Sigmoid colon (tissue), 7 donors: ENCODE data around the gene SVEP1. TPM values are rescaled to one million over a fixed set of nuclear protein-coding genes. Genes with fewer than 3 reads are reported as not detected.

Experiments used
- DNase-seq: peaks from one replicate; pipeline ENCODE4 v3.0.0-alpha.2; 2019
- H3K27ac ChIP-seq, 4 donors: fragments of 200-600 bp; sonication (generic); one replicate each; pipeline ENCODE4 v1.5.1; 2016 to 2019; ENCODE audit warnings: mild to moderate bottlenecking in 1 of 4
- H3K27me3 ChIP-seq, 3 donors: fragments of 200-600 bp; sonication (generic); one replicate each; pipeline ENCODE4 v1.5.1; 2019; ENCODE audit warnings: mild to moderate bottlenecking in 1 of 3
- H3K36me3 ChIP-seq, 4 donors: fragments of 200-600 bp; sonication (generic); one replicate each; pipeline ENCODE4 v1.5.1; 2016 to 2019
- H3K4me1 ChIP-seq, 4 donors: fragments of 200-600 bp; sonication (generic); one replicate each; pipeline ENCODE4 v1.5.1; 2017 to 2019
- H3K4me3 ChIP-seq, 4 donors: fragments of 200-600 bp; sonication (generic); one replicate each; pipeline ENCODE4 v1.5.1; 2017 to 2019; ENCODE audit warnings: mild to moderate bottlenecking in 2 of 4, moderate library complexity in 1 of 4
- H3K9me3 ChIP-seq, 4 donors: fragments of 200-600 bp in 3 of 4; sonication (generic) in 3 of 4; one replicate each; pipeline versions ENCODE4 v1.5.1 to v1.6.1; 2013 to 2019
- EP300 ChIP-seq, 4 donors: sonication (generic); formaldehyde crosslinking; IDR thresholded peaks; one replicate each; pipeline ENCODE4 v1.6.1; 2017; ENCODE audit warnings: antibody characterized with exemption in 4 of 4
- POLR2A ChIP-seq, 2 donors: fragments of 450-650 bp; IDR thresholded peaks; one replicate each; pipeline ENCODE4 v1.6.1; 2016; ENCODE audit warnings: antibody characterized with exemption in 2 of 2, mild to moderate bottlenecking in 2 of 2, moderate library complexity in 2 of 2
- POLR2AphosphoS5 ChIP-seq, 4 donors: sonication (generic); formaldehyde crosslinking; IDR thresholded peaks; one replicate each; pipeline ENCODE4 v1.6.1; 2017; ENCODE audit warnings: antibody characterized with exemption in 4 of 4
- WGBS, 2 donors: extraction: QIAGEN DNeasy Blood & Tissue Kit; methylation state at CpG; one replicate each; pipeline ENCODE4 v1.1.7; 2013; 5-methylcytosine and 5-hydroxymethylcytosine counted together
- intact Hi-C: fragments of 100-400 bp; cut with DNase I; formaldehyde crosslinking; loops from one replicate; pipeline ENCODE4 v1.15.1; 2023
- polyA plus RNA-seq, 3 donors: library from polyadenylated mRNA; stranded (reverse); fragments of 200-250 nt; gene quantifications; one replicate each; pipeline ENCODE4 v1.2.3, GENCODE V29; 2013
- total RNA-seq, 4 donors: library from RNA; depleted of rRNA; stranded (reverse); fragments of >200 nt; gene quantifications; one replicate each; pipeline ENCODE4 v1.1.0, GENCODE V29; 2016
- TF ChIP-seq, protein P1 (sequence below), 4 experiments: fragments of 450-650 bp in 3 of 4; fragments of 200-600 bp in 1 of 4; IDR thresholded peaks; one replicate each; pipeline ENCODE4 v1.5.1; 2016 to 2019; ENCODE audit warnings: antibody characterized with exemption in 4 of 4, mild to moderate bottlenecking in 3 of 4, moderate library complexity in 2 of 4
- donor health status: healthy with polysubstance abuse.
- donor health status: Bipolar disorder and iron deficiency.
- donor health status: healthy.

Gene SVEP1
- total and polyA plus RNA-seq, 7 donors: 0.23 to 77.5 (median 24.3) TPM

DNA sequence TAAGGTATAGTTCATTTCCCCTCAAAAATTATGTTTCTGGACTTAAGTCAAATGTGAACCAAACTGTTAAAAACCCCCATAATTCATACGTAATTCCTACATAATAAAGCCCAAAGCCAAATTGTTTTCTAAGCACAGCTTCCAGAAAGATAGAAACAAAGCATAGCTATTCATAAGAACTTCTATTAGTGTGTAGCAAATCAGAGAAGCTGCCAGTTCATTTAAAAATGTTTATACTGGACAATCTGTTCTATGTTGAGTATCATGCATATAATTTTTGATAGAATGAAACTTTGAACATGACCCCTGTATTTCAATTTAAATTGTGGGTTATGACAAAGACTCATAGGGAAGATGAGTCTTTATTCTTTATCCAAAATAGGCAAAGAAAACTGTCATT, 122.9 kb downstream of the SVEP1 start:
- H3K27ac ChIP-seq: no peak overlapping the region
- intact Hi-C loops: no loop called here
- no peaks in the 10 kb centered on the region for H3K4me1 ChIP-seq
- TF ChIP-seq, protein P1, sequence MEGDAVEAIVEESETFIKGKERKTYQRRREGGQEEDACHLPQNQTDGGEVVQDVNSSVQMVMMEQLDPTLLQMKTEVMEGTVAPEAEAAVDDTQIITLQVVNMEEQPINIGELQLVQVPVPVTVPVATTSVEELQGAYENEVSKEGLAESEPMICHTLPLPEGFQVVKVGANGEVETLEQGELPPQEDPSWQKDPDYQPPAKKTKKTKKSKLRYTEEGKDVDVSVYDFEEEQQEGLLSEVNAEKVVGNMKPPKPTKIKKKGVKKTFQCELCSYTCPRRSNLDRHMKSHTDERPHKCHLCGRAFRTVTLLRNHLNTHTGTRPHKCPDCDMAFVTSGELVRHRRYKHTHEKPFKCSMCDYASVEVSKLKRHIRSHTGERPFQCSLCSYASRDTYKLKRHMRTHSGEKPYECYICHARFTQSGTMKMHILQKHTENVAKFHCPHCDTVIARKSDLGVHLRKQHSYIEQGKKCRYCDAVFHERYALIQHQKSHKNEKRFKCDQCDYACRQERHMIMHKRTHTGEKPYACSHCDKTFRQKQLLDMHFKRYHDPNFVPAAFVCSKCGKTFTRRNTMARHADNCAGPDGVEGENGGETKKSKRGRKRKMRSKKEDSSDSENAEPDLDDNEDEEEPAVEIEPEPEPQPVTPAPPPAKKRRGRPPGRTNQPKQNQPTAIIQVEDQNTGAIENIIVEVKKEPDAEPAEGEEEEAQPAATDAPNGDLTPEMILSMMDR (IDR thresholded peaks at IDR 0.05): no peak
- TF ChIP-seq POLR2A (IDR thresholded peaks at IDR 0.05): no peak
- no peak for TF ChIP-seq POLR2AphosphoS5 (IDR thresholded peaks at IDR 0.05)
- TF ChIP-seq EP300 (IDR thresholded peaks at IDR 0.05): no peak
- no peak overlapping the region for H3K4me3 ChIP-seq
- H3K9me3 ChIP-seq: no peaks in the 10 kb centered on the region
- no peaks in the 10 kb centered on the region for H3K27me3 ChIP-seq
- DNase-seq: no peak
- WGBS, 2 donors: 0 to 37% methylated on average over 1 of the region's 1 CpG
- no peaks in the 10 kb centered on the region for H3K36me3 ChIP-seq

DNA sequence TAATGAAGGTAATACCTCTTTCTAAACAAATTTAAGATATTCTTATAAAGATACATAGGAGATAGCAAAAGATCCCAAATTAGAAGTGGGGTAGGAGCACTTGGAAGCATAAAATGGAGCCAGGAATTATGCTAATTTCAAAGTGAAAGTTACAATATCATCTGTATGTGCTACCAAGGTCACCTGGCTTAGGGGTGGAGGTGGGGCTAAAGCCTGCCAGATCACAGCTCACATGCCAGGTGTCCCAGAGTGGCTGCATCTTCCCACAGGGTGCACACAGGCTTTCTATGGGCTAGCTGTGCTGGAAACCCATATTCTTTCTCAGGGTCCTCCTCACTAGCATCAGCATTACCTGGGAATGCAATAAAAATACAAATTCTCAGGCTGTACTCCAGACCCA, 123.7 kb downstream of the SVEP1 start:
- no peak overlapping the region for H3K4me3 ChIP-seq
- no peaks in the 10 kb centered on the region for H3K36me3 ChIP-seq
- DNase-seq: no peak
- H3K9me3 ChIP-seq: no peaks in the 10 kb centered on the region
- H3K4me1 ChIP-seq: no peaks in the 10 kb centered on the region
- intact Hi-C loops: no loop called here
- no peaks in the 10 kb centered on the region for H3K27me3 ChIP-seq
- H3K27ac ChIP-seq: no peak overlapping the region
- no peak for TF ChIP-seq POLR2A (IDR thresholded peaks at IDR 0.05)
- no peak for TF ChIP-seq POLR2AphosphoS5 (IDR thresholded peaks at IDR 0.05)
- TF ChIP-seq EP300 (IDR thresholded peaks at IDR 0.05): no peak
- TF ChIP-seq, protein P1 (IDR thresholded peaks at IDR 0.05): no peak

DNA sequence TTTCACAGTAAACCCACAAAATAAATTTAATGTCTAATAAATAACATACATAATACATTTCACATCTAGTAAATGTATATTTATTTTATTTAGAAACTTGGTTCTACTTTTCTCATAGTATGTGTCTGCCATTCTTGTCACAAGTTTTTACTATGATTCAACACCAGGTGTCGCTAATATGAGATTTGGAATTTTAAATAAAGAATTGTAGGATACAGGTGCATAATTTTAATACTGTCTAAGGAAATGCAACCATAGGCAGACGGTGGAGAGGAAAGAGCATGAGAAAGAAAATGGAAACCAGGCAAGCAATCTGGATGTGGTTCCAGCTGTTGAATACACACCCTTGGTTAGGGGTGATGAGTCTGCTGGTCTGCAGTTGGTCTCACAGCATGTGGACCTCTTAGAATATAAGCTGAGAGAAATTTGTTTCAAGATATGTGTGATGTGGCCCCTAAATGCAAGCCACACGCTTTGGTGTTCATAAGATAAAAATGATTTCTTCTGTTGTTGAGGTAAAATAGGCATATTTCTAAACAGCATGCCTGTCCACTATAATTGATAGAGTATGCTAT, 127.2 kb downstream of the SVEP1 start:
- Histone ChIP-seq H3K4me1 (no peaks in the 10 kb centered on the region), H3K4me3 (no peak overlapping the region), H3K36me3 (no peaks in the 10 kb centered on the region), H3K27me3 (no peaks in the 10 kb centered on the region), H3K27ac (no peak overlapping the region), H3K9me3 (no peaks in the 10 kb centered on the region)
- WGBS, 2 donors: 38% methylated on average over 3 of the region's 3 CpGs
- DNase-seq: no peak
- intact Hi-C loops: no loop called here
- TF ChIP-seq POLR2AphosphoS5 (IDR thresholded peaks at IDR 0.05) (no peak), POLR2A (IDR thresholded peaks at IDR 0.05) (no peak)
- TF ChIP-seq, protein P1 (IDR thresholded peaks at IDR 0.05): peak in 3 of 4 experiments; percentile 13 to 28 (median 24)

DNA sequence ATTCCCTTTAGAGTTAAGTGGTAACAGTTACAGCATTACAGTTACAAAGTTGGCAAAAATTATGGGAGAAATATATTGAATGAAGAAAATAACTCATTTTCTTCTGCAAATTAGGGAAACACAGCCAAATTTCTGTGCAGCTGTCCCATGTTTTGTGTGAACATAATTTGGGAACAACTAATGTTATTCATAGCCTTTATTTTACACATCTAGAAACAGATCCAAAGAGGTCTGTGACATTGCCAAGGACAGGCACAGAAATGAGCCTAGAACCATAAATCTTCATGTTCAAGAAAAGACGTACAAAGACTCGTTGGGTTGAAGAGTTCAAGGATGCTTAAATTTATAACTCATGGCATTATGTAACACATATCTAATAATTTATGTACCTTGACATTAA, 127.8 kb downstream of the SVEP1 start:
- DNase-seq: no peak
- Histone ChIP-seq H3K4me1 (no peaks in the 10 kb centered on the region), H3K9me3 (no peaks in the 10 kb centered on the region), H3K36me3 (peaks cover 0 to 2% (median 0%) of the 10 kb centered on the region in 4 donors), H3K27me3 (no peaks in the 10 kb centered on the region), H3K27ac (no peak overlapping the region), H3K4me3 (no peak overlapping the region)
- 46 to 72% methylated on average over 2 of the region's 2 CpGs for WGBS, 2 donors
- TF ChIP-seq, protein P1 (IDR thresholded peaks at IDR 0.05): no peak
- TF ChIP-seq POLR2A (IDR thresholded peaks at IDR 0.05) (no peak), EP300 (IDR thresholded peaks at IDR 0.05) (no peak), POLR2AphosphoS5 (IDR thresholded peaks at IDR 0.05) (no peak)
- intact Hi-C loops: no loop called here

DNA sequence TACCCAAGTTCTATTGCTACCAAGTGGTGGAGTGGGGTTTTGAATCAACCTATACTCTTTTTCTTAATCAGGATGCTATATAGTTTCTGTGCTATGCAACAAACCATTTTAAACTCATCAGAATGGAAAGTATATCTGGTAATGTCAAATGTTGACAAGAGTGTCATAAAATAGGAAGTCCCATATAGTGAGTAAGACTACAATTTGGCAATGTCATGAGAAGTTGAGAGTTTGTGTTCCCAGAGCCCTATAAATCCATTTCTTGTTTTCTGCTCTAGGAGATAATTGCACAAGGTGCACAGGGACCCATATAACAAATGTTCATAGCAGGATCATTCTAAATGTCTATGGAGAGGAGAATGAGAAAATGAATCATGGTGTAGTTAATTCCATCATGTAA, 132.1 kb downstream of the SVEP1 start:
- intact Hi-C loops: no loop called here
- TF ChIP-seq POLR2A (IDR thresholded peaks at IDR 0.05): no peak
- TF ChIP-seq, protein P1 (IDR thresholded peaks at IDR 0.05): no peak
- TF ChIP-seq EP300 (IDR thresholded peaks at IDR 0.05): no peak
- TF ChIP-seq POLR2AphosphoS5 (IDR thresholded peaks at IDR 0.05): no peak
- no peaks in the 10 kb centered on the region for H3K27me3 ChIP-seq
- no peak for DNase-seq
- no peaks in the 10 kb centered on the region for H3K4me1 ChIP-seq
- no peak overlapping the region for H3K4me3 ChIP-seq
- H3K9me3 ChIP-seq: peaks cover 0 to 4% (median 0%) of the 10 kb centered on the region in 4 donors
- peaks cover 0 to 17% (median 0%) of the 10 kb centered on the region in 4 donors for H3K36me3 ChIP-seq
- H3K27ac ChIP-seq: no peak overlapping the region
